ENCODE results near the gene RECK. TPM values are rescaled to one million over a fixed set of nuclear protein-coding genes. Genes with fewer than 3 reads are reported as not detected.

Gene RECK
- total RNA-seq, 1 experiment from 2014 or later = 13.2 TPM

DNA sequence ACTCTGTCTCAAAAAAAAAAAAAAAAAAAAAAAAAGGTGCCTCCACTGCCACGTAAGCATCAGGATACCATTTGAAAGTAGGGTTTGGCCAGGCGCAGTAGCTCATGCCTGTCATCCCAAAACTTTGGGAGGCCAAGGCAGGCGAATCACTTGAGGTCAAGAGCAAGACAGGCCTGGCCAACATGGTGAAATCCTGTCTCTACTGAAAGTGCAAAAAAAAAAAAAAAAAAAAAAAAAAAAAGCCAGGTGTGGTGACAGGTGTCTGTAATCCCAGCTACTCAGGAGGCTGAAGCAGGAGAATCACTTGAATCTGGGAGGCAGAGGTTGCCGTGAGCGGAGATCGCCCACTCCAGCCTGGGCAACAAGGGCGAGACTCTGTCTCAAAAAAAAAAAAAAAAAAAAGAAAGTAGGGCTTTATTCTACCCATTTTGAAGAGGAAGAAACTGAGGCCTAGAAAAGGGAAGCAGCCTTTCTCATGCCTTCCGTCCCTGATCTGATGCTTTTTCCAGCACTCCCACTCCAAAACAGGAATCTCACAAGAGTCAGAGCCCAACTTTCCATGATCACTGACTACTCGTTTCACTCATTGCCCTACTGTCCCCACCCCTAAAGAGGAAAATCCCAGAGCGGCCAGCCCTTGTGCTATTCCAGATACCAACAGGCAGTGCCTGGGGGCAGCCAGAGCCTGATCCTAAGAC, 116.2 kb downstream of the RECK start:
- CTCF ChIA-PET = interaction anchor here (0.7 kb wide), 1 partner anchor 141 kb away, joined by 9 read pairs; no protein-coding TSS in a partner anchor
- Histone ChIP-seq H3K27ac (ENCODE audit: low read length) (no peak overlapping the region), H3K9me3 (ENCODE audit: control insufficient read depth, insufficient read depth, low read depth, low read length) (no peaks in the 10 kb centered on the region; the same call in 1 of the 2 replicates), H3K36me3 (ENCODE audit: control insufficient read depth, insufficient read depth, low read length) (no peaks in the 10 kb centered on the region), H3K4me3 (ENCODE audit: low read depth in 2 of 2, low read length in 2 of 2) (no peak overlapping the region), H3K27me3 (ENCODE audit: control insufficient read depth, insufficient read depth, low read length) (no peaks in the 10 kb centered on the region), H3K4me1 (ENCODE audit: control insufficient read depth, insufficient read depth, low read length) (peaks cover 12% of the 10 kb centered on the region)
- no peak for ATAC-seq
- in situ Hi-C loops (cut with HindIII; ENCODE audit: low pct_unique_long_range_greater_than_20kb, low sequenced_read_pairs) (no loop called here), intact Hi-C loops (cut with micrococcal nuclease; ENCODE audit: unreplicated experiment) (no loop called here)
- TF ChIP-seq POLR2AphosphoS5 (IDR thresholded peaks at IDR 0.05; ENCODE audit: low read depth, low read length) (no peak), TCF7L2 (IDR thresholded peaks at IDR 0.05; ENCODE audit: low read depth, low read length) (no peak), SIN3A (IDR thresholded peaks at IDR 0.05; ENCODE audit: borderline replicate concordance, insufficient read depth, low read depth, low read length) (no peak)
- TF ChIP-seq, protein P1, sequence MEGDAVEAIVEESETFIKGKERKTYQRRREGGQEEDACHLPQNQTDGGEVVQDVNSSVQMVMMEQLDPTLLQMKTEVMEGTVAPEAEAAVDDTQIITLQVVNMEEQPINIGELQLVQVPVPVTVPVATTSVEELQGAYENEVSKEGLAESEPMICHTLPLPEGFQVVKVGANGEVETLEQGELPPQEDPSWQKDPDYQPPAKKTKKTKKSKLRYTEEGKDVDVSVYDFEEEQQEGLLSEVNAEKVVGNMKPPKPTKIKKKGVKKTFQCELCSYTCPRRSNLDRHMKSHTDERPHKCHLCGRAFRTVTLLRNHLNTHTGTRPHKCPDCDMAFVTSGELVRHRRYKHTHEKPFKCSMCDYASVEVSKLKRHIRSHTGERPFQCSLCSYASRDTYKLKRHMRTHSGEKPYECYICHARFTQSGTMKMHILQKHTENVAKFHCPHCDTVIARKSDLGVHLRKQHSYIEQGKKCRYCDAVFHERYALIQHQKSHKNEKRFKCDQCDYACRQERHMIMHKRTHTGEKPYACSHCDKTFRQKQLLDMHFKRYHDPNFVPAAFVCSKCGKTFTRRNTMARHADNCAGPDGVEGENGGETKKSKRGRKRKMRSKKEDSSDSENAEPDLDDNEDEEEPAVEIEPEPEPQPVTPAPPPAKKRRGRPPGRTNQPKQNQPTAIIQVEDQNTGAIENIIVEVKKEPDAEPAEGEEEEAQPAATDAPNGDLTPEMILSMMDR (IDR thresholded peaks at IDR 0.05) = no peak
- TF ChIP-seq, protein P2, sequence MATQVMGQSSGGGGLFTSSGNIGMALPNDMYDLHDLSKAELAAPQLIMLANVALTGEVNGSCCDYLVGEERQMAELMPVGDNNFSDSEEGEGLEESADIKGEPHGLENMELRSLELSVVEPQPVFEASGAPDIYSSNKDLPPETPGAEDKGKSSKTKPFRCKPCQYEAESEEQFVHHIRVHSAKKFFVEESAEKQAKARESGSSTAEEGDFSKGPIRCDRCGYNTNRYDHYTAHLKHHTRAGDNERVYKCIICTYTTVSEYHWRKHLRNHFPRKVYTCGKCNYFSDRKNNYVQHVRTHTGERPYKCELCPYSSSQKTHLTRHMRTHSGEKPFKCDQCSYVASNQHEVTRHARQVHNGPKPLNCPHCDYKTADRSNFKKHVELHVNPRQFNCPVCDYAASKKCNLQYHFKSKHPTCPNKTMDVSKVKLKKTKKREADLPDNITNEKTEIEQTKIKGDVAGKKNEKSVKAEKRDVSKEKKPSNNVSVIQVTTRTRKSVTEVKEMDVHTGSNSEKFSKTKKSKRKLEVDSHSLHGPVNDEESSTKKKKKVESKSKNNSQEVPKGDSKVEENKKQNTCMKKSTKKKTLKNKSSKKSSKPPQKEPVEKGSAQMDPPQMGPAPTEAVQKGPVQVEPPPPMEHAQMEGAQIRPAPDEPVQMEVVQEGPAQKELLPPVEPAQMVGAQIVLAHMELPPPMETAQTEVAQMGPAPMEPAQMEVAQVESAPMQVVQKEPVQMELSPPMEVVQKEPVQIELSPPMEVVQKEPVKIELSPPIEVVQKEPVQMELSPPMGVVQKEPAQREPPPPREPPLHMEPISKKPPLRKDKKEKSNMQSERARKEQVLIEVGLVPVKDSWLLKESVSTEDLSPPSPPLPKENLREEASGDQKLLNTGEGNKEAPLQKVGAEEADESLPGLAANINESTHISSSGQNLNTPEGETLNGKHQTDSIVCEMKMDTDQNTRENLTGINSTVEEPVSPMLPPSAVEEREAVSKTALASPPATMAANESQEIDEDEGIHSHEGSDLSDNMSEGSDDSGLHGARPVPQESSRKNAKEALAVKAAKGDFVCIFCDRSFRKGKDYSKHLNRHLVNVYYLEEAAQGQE (IDR thresholded peaks at IDR 0.05; ENCODE audit: insufficient read depth in 1 of 2, low read depth in 2 of 2, low read length in 1 of 2) = no peak
- POLR2A ChIA-PET = interaction anchor here (0.6 to 0.7 kb wide), 4 partner anchors 9 to 1467 kb away, joined by 3 to 17 read pairs (median 11); no protein-coding TSS in a partner anchor
- DNase-seq (ENCODE audit: low read depth, low spot score) = no peak
- BruUV-seq (replicated peaks) = no TSS peak

DNA sequence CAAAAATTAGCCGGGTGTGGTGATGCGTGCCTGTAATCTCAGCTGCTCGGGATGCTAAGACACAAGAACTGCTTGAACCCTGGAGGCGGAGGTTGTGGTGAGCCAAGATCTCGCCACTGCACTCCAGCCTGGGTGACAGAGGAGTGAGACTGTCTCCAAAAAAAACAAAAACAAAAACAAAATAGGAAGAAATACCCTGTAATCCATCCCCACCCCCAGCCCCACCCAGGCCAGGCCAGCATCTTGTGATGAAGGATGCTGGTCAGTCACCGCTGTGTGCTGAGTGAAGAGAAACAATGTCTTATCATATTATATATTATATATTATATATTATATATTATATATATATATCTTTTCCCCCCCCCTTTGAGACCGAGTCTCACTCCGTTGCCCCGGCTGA, 117.0 kb downstream of the RECK start:
- H3K9me3 ChIP-seq (ENCODE audit: control insufficient read depth, insufficient read depth, low read depth, low read length) = no peaks in the 10 kb centered on the region; the same call in 1 of the 2 replicates
- H3K4me3 ChIP-seq (ENCODE audit: low read depth in 2 of 2, low read length in 2 of 2) = no peak overlapping the region
- in situ Hi-C loops (cut with HindIII; ENCODE audit: low pct_unique_long_range_greater_than_20kb, low sequenced_read_pairs) = no loop called here
- no peak overlapping the region for H3K27ac ChIP-seq (ENCODE audit: low read length)
- peaks cover 10% of the 10 kb centered on the region for H3K4me1 ChIP-seq (ENCODE audit: control insufficient read depth, insufficient read depth, low read length)
- H3K36me3 ChIP-seq (ENCODE audit: control insufficient read depth, insufficient read depth, low read length) = no peaks in the 10 kb centered on the region
- no peaks in the 10 kb centered on the region for H3K27me3 ChIP-seq (ENCODE audit: control insufficient read depth, insufficient read depth, low read length)
- ATAC-seq (no peak), DNase-seq (ENCODE audit: low read depth, low spot score) (no peak)
- ChIA-PET POLR2A (no interaction called here), CTCF (no interaction called here)
- BruUV-seq (replicated peaks) = no TSS peak
- intact Hi-C loops (cut with micrococcal nuclease; ENCODE audit: unreplicated experiment) = no loop called here
- TF ChIP-seq TCF7L2 (IDR thresholded peaks at IDR 0.05; ENCODE audit: low read depth, low read length) = no peak
- no peak for TF ChIP-seq POLR2AphosphoS5 (IDR thresholded peaks at IDR 0.05; ENCODE audit: low read depth, low read length)
- TF ChIP-seq, protein P2 (IDR thresholded peaks at IDR 0.05; ENCODE audit: insufficient read depth in 1 of 2, low read depth in 2 of 2, low read length in 1 of 2) = no peak
- no peak for TF ChIP-seq SIN3A (IDR thresholded peaks at IDR 0.05; ENCODE audit: borderline replicate concordance, insufficient read depth, low read depth, low read length)
- TF ChIP-seq, protein P1 (IDR thresholded peaks at IDR 0.05) = no peak
